Activated naive CD8-positive, alpha-beta T cell treated with anti-CD3 and anti-CD28 coated beads, Interleukin-2, amount 50 U/mL, for 24 hours (primary cell): ENCODE data around the gene NDFIP2.

ENCODE experiments used
- ATAC-seq: fragments of 150-1000 bp; cut with Tn5 transposase; one replicate; pipeline ENCODE4 v1.10.0; 2021
- DNase-seq: peaks from one replicate; pipeline ENCODE4 v3.0.0; 2021
- H3K27ac Mint-ChIP-seq: one replicate; pipeline ENCODE4 v1.8.0; 2021; ENCODE audit warnings: mild to moderate bottlenecking, mixed read lengths
- H3K27me3 Mint-ChIP-seq: one replicate; pipeline ENCODE4 v1.8.0; 2021; ENCODE audit warnings: mixed read lengths
- H3K36me3 Mint-ChIP-seq: one replicate; pipeline ENCODE4 v1.8.0; 2021; ENCODE audit warnings: low read depth, mixed read lengths
- H3K4me1 Mint-ChIP-seq: one replicate; pipeline ENCODE4 v1.8.0; 2021; ENCODE audit warnings: mixed read lengths
- H3K4me3 Mint-ChIP-seq: one replicate; pipeline ENCODE4 v1.8.0; 2021; ENCODE audit warnings: mild to moderate bottlenecking, moderate library complexity, mixed read lengths
- H3K9me3 Mint-ChIP-seq: one replicate; pipeline ENCODE4 v1.8.0; 2021; ENCODE audit warnings: mixed read lengths

The NDFIP2 gene

GRCh38 chr13:79475569-79475968, 5.4 kb upstream of the NDFIP2 start:
- ATAC-seq (no peak), DNase-seq (no peak)
- H3K36me3 Mint-ChIP-seq, result no peaks in the 10 kb centered on the region
- no peak overlapping the region for H3K4me3 Mint-ChIP-seq
- H3K27me3 Mint-ChIP-seq, result peaks cover 14% of the 10 kb centered on the region
- H3K4me1 Mint-ChIP-seq, result peaks cover 15% of the 10 kb centered on the region
- no peak overlapping the region for H3K27ac Mint-ChIP-seq
- H3K9me3 Mint-ChIP-seq, result peaks cover 12% of the 10 kb centered on the region

- DNase-seq, result no peak
- no peak for ATAC-seq
- Mint-ChIP-seq H3K4me3 (no peak overlapping the region), H3K27me3 (peaks cover 17% of the 10 kb centered on the region), H3K9me3 (peaks cover 12% of the 10 kb centered on the region), H3K36me3 (peaks cover 5% of the 10 kb centered on the region), H3K27ac (no peak overlapping the region), H3K4me1 (peaks cover 25% of the 10 kb centered on the region)
Measured at GRCh38 chr13:79477968-79478367, 3.0 kb upstream of the NDFIP2 start.

- Mint-ChIP-seq H3K4me3 (peak overlapping the region; percentile 91), H3K9me3 (peaks cover 2% of the 10 kb centered on the region), H3K27ac (no peak overlapping the region), H3K36me3 (peaks cover 7% of the 10 kb centered on the region), H3K27me3 (peaks cover 17% of the 10 kb centered on the region), H3K4me1 (peaks cover 42% of the 10 kb centered on the region)
- DNase-seq (no peak), ATAC-seq (no peak)
Measured at GRCh38 chr13:79479882-79480281, 1.1 kb upstream of the NDFIP2 start.

GRCh38 chr13:79481685-79482052, 714 bp downstream of the NDFIP2 start:
- peak overlapping the region; percentile 91 for H3K4me3 Mint-ChIP-seq
- peaks cover 59% of the 10 kb centered on the region for H3K4me1 Mint-ChIP-seq
- H3K9me3 Mint-ChIP-seq, result no peaks in the 10 kb centered on the region
- H3K27me3 Mint-ChIP-seq, result peaks cover 14% of the 10 kb centered on the region
- H3K36me3 Mint-ChIP-seq, result peaks cover 19% of the 10 kb centered on the region
- ATAC-seq, result peak; percentile 66
- peak overlapping the region; percentile 95 for H3K27ac Mint-ChIP-seq
- peak; percentile 56 for DNase-seq

GRCh38 chr13:79482281-79482970, 1.5 kb downstream of the NDFIP2 start:
- H3K4me1 Mint-ChIP-seq, result peaks cover 66% of the 10 kb centered on the region
- H3K27ac Mint-ChIP-seq, result peak overlapping the region; percentile 95

GRCh38 chr13:79483086-79483706, 2.2 kb downstream of the NDFIP2 start:
- no peak for DNase-seq
- Mint-ChIP-seq H3K4me1 (peaks cover 74% of the 10 kb centered on the region), H3K9me3 (no peaks in the 10 kb centered on the region), H3K36me3 (peaks cover 28% of the 10 kb centered on the region), H3K27ac (peak overlapping the region; percentile 83), H3K27me3 (peaks cover 11% of the 10 kb centered on the region), H3K4me3 (peak overlapping the region; percentile 91)
- no peak for ATAC-seq

More at GRCh38 chr13:79482281-79482970, 1.5 kb downstream of the NDFIP2 start:
- peaks cover 27% of the 10 kb centered on the region for H3K36me3 Mint-ChIP-seq
- H3K4me3 Mint-ChIP-seq, result peak overlapping the region; percentile 91
- ATAC-seq, result no peak
- H3K9me3 Mint-ChIP-seq, result no peaks in the 10 kb centered on the region
- DNase-seq, result no peak
- H3K27me3 Mint-ChIP-seq, result peaks cover 14% of the 10 kb centered on the region

GRCh38 chr13:79485014-79485811, 4.3 kb downstream of the NDFIP2 start:
- Mint-ChIP-seq H3K27me3 (peaks cover 4% of the 10 kb centered on the region), H3K9me3 (no peaks in the 10 kb centered on the region), H3K4me1 (peaks cover 81% of the 10 kb centered on the region), H3K27ac (peak overlapping the region; percentile 85), H3K4me3 (peak overlapping the region; percentile 41), H3K36me3 (peaks cover 42% of the 10 kb centered on the region)
- ATAC-seq, result peak; percentile 60
- peak; percentile 21 for DNase-seq

GRCh38 chr13:79486433-79487188, 5.7 kb downstream of the NDFIP2 start:
- ATAC-seq, result no peak
- peak overlapping the region; percentile 34 for H3K4me3 Mint-ChIP-seq

GRCh38 chr13:79490326-79490725, 9.4 kb downstream of the NDFIP2 start:
- no peaks in the 10 kb centered on the region for H3K27me3 Mint-ChIP-seq
- peaks cover 38% of the 10 kb centered on the region for H3K36me3 Mint-ChIP-seq
- DNase-seq, result no peak
- no peak for ATAC-seq
- no peaks in the 10 kb centered on the region for H3K9me3 Mint-ChIP-seq
- no peak overlapping the region for H3K27ac Mint-ChIP-seq
- peaks cover 91% of the 10 kb centered on the region for H3K4me1 Mint-ChIP-seq
- H3K4me3 Mint-ChIP-seq, result no peak overlapping the region

More at GRCh38 chr13:79486433-79487188, 5.7 kb downstream of the NDFIP2 start:
- H3K27me3 Mint-ChIP-seq, result peaks cover 2% of the 10 kb centered on the region
- H3K4me1 Mint-ChIP-seq, result peaks cover 84% of the 10 kb centered on the region
- H3K9me3 Mint-ChIP-seq, result no peaks in the 10 kb centered on the region
- DNase-seq, result no peak
- H3K36me3 Mint-ChIP-seq, result peaks cover 42% of the 10 kb centered on the region
- peak overlapping the region; percentile 84 for H3K27ac Mint-ChIP-seq

GRCh38 chr13:79490824-79491223, 9.9 kb downstream of the NDFIP2 start:
- Mint-ChIP-seq H3K36me3 (peaks cover 37% of the 10 kb centered on the region), H3K4me3 (no peak overlapping the region), H3K9me3 (no peaks in the 10 kb centered on the region), H3K4me1 (peaks cover 91% of the 10 kb centered on the region), H3K27ac (peak overlapping the region; percentile 24), H3K27me3 (no peaks in the 10 kb centered on the region)
- no peak for DNase-seq
- ATAC-seq, result no peak

GRCh38 chr13:79491715-79492114, 10.8 kb downstream of the NDFIP2 start:
- Mint-ChIP-seq H3K4me3 (peak overlapping the region; percentile 16), H3K27ac (peak overlapping the region; percentile 11), H3K27me3 (no peaks in the 10 kb centered on the region)

GRCh38 chr13:79492313-79492798, 11.4 kb downstream of the NDFIP2 start:
- DNase-seq, result no peak
- Mint-ChIP-seq H3K36me3 (peaks cover 23% of the 10 kb centered on the region), H3K4me1 (peaks cover 84% of the 10 kb centered on the region), H3K27ac (peak overlapping the region; percentile 69), H3K4me3 (peak overlapping the region; percentile 27), H3K9me3 (no peaks in the 10 kb centered on the region), H3K27me3 (no peaks in the 10 kb centered on the region)
- peak; percentile 93 for ATAC-seq

More at GRCh38 chr13:79491715-79492114, 10.8 kb downstream of the NDFIP2 start:
- H3K4me1 Mint-ChIP-seq, result peaks cover 87% of the 10 kb centered on the region
- no peak for ATAC-seq
- DNase-seq, result no peak
- H3K36me3 Mint-ChIP-seq, result peaks cover 29% of the 10 kb centered on the region
- H3K9me3 Mint-ChIP-seq, result no peaks in the 10 kb centered on the region

GRCh38 chr13:79492918-79493594, 12.1 kb downstream of the NDFIP2 start:
- H3K4me1 Mint-ChIP-seq, result peaks cover 83% of the 10 kb centered on the region
- no peak for DNase-seq
- H3K4me3 Mint-ChIP-seq, result peak overlapping the region; percentile 27
- peaks cover 24% of the 10 kb centered on the region for H3K36me3 Mint-ChIP-seq
- no peaks in the 10 kb centered on the region for H3K9me3 Mint-ChIP-seq
- no peaks in the 10 kb centered on the region for H3K27me3 Mint-ChIP-seq
- ATAC-seq, result no peak
- H3K27ac Mint-ChIP-seq, result peak overlapping the region; percentile 69
